Islet of Langerhans (tissue), 1 donor: ENCODE results near the gene SMOC1.

Experiments used
- FAIRE-seq: peaks from one replicate; lab custom pipeline; 2011; peaks lifted over from hg19 to GRCh38; lab: Jason Lieb, UNC

SMOC1 gene

GRCh38 chr14:70045844-70046535 lies 166.8 kb downstream of the SMOC1 start:
- FAIRE-seq: no peak

- no peak for FAIRE-seq
Observed at GRCh38 chr14:70047598-70048312, 168.5 kb downstream of the SMOC1 start.

- no peak for FAIRE-seq
Observed at GRCh38 chr14:70048313-70048654, 169.1 kb downstream of the SMOC1 start.

- FAIRE-seq: no peak
Observed at GRCh38 chr14:70049605-70050004, 170.4 kb downstream of the SMOC1 start.

GRCh38 chr14:70050136-70050535 lies 170.9 kb downstream of the SMOC1 start:
- no peak for FAIRE-seq

- no peak for FAIRE-seq
Observed at GRCh38 chr14:70052990-70053389, 173.8 kb downstream of the SMOC1 start.

GRCh38 chr14:70057519-70058136 lies 178.4 kb downstream of the SMOC1 start:
- FAIRE-seq: no peak

GRCh38 chr14:70059545-70059944 lies 180.3 kb downstream of the SMOC1 start:
- FAIRE-seq: no peak

GRCh38 chr14:70061108-70061507 lies 181.9 kb downstream of the SMOC1 start:
- FAIRE-seq: no peak

GRCh38 chr14:70064136-70064865 lies 185.1 kb downstream of the SMOC1 start:
- FAIRE-seq: no peak

GRCh38 chr14:70067810-70068209 lies 188.6 kb downstream of the SMOC1 start:
- FAIRE-seq: no peak

GRCh38 chr14:70069186-70069585 lies 190.0 kb downstream of the SMOC1 start:
- no peak for FAIRE-seq

GRCh38 chr14:70073924-70074566 lies 194.8 kb downstream of the SMOC1 start:
- FAIRE-seq: no peak

- no peak for FAIRE-seq
Observed at GRCh38 chr14:70077005-70077404, 197.8 kb downstream of the SMOC1 start.

- no peak for FAIRE-seq
Observed at GRCh38 chr14:70077720-70078119, 198.5 kb downstream of the SMOC1 start.

GRCh38 chr14:70078329-70078728 lies 199.1 kb downstream of the SMOC1 start:
- FAIRE-seq: no peak

- no peak for FAIRE-seq
Observed at GRCh38 chr14:70080076-70080475, 200.9 kb downstream of the SMOC1 start.
